HUES64 (cell line): ENCODE results near the gene RAB3C.

Source experiments
- H3K27ac ChIP-seq: 2 replicates; pipeline ENCODE4 v1.7.0; 2013; ENCODE audit warnings: low read depth, low read length, inconsistent platforms
- H3K27me3 ChIP-seq: 2 replicates; pipeline ENCODE4 v1.6.1; 2013; ENCODE audit warnings: mild to moderate bottlenecking, low read length; ENCODE audit not compliant: insufficient read depth
- H3K36me3 ChIP-seq: 2 replicates; pipeline ENCODE4 v1.6.1; 2013; ENCODE audit warnings: mild to moderate bottlenecking, low read length; ENCODE audit not compliant: insufficient read depth
- H3K4me1 ChIP-seq: 2 replicates; pipeline ENCODE4 v1.6.1; 2013; ENCODE audit warnings: mild to moderate bottlenecking, low read length, moderate library complexity; ENCODE audit not compliant: insufficient read depth
- H3K4me3 ChIP-seq: 2 replicates; pipeline ENCODE4 v1.5.1; 2013; ENCODE audit warnings: mild to moderate bottlenecking, low read length, moderate library complexity
- H3K9ac ChIP-seq: 2 replicates; pipeline ENCODE4 v1.6.1; 2013; ENCODE audit warnings: mild to moderate bottlenecking, low read depth, low read length
- H3K9me3 ChIP-seq: 2 replicates; pipeline ENCODE4 v1.6.1; 2013; ENCODE audit warnings: low read depth, low read length; ENCODE audit not compliant: insufficient read depth
- WGBS: fragments of 150-250, 120-280 bp; methylation state at CpG from one replicate; pipeline ENCODE4 v1.1.7; 2013; ENCODE audit warnings: missing lambda C conversion rate; 5-methylcytosine and 5-hydroxymethylcytosine counted together

The RAB3C gene

DNA sequence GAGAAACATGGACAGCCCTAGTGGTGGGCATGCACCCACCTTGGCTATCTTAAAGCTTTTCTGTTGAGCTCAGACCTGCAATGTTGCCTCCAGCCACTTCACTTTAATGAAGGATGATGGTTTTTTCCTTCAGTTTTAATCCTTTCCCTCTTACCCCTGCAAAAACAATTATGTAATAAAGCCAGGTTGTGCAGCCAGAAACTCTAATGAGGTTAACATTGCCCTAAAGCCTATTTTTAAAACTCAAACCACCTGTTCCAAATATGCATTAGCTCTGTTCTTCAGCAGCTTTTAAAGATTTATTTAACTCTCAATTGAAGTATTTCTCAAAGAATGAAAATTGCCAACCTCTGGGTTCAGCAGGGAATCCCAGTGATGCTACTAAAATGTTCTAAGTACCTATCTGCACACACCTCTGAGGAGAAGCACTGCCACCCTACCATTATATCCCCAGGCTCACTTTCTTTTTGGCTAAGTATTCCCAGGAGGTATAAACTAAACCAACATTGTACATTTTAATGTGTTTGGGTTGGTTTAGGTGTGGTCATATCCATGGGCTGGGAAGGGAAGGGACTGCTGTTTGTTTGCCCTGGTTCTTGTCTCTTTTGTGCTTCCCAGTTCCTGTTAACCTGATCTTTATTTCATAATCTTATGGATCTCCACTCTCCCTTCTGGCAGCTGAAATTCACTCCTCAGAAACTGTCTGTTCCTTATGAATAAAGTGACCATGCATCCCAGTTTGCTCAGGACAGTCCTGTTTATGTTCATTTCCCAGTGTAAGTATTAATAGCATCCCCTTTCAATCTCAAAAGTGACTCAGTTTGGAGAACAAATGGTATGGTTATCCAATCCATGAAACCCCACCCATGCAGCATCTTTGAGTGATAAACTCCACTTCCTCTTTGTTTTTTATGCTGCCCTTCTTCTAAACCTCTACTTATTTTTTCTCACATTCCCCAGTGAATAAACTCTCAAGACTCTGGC is 251.7 kb downstream of the RAB3C start:
- H3K36me3 ChIP-seq, result no peaks in the 10 kb centered on the region
- H3K4me1 ChIP-seq, result no peaks in the 10 kb centered on the region
- no peak overlapping the region for H3K27ac ChIP-seq
- no peaks in the 10 kb centered on the region for H3K9me3 ChIP-seq
- H3K27me3 ChIP-seq, result no peaks in the 10 kb centered on the region
- H3K4me3 ChIP-seq, result no peak overlapping the region
- no peak overlapping the region for H3K9ac ChIP-seq

DNA sequence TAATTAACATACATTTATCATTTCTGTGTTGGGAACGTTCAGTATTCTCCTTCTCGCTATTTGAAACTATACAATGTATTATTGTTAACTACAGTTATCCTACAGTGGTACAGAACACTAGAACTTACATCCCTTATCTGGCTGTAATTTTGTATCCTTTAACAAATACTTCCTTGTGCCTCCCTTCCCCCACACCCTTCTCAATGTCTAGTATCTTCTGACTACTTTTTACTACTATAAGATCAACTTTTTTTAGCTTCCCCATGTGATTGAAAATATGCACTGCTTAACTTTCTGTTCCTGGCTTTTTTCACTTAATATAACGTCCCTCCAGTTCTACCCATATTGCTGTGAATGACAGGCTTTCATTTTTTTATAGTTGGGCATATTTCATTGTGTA is 253.5 kb downstream of the RAB3C start:
- Histone ChIP-seq H3K27me3 (no peaks in the 10 kb centered on the region), H3K9ac (no peak overlapping the region), H3K4me1 (no peaks in the 10 kb centered on the region), H3K4me3 (no peak overlapping the region), H3K36me3 (no peaks in the 10 kb centered on the region), H3K27ac (no peak overlapping the region), H3K9me3 (no peaks in the 10 kb centered on the region)
- WGBS, result 100% methylated on average over 3 of the region's 3 CpGs

DNA sequence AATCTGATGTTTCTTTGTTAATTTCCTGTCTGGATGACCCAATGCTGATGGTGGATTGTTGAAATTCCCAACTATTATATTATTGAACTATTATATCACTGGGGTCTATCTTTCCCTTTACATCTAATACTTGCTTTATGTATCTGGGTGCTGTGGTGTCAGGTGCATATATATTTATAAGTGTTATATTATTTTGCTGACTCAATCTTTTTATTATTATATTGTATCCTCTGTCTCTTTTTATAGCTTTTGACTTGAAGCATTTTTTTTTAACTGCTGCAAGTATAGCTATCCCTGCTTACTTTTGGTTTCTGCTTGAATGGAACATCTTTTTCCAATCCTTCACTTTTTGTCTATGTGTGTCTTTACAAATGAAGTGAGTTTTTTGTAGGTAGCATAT is 255.9 kb downstream of the RAB3C start:
- no peaks in the 10 kb centered on the region for H3K4me1 ChIP-seq
- H3K36me3 ChIP-seq, result no peaks in the 10 kb centered on the region
- no peaks in the 10 kb centered on the region for H3K9me3 ChIP-seq
- H3K27me3 ChIP-seq, result no peaks in the 10 kb centered on the region
- H3K27ac ChIP-seq, result no peak overlapping the region
- no peak overlapping the region for H3K4me3 ChIP-seq
- no peak overlapping the region for H3K9ac ChIP-seq

DNA sequence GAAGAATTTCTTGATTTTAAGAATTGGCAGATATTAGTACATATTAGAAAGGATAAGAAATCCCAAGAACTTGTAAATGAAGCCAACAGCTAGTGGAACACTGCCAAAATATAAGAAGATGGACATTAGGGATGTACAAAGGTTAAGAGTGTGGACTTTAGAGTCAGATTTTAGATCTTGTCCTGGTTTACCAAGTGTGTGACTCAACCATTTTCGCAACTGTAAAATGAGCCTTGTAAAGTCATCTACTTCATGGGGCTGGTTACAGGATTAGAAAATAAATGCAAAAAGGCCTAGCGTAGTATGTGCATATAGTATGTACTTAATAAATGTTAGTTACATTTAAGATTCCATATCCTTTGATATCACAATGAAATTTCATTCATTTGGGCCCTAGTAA is 260.0 kb downstream of the RAB3C start:
- Histone ChIP-seq H3K36me3 (no peaks in the 10 kb centered on the region), H3K9me3 (no peaks in the 10 kb centered on the region), H3K27me3 (no peaks in the 10 kb centered on the region), H3K4me1 (no peaks in the 10 kb centered on the region), H3K9ac (no peak overlapping the region), H3K27ac (no peak overlapping the region), H3K4me3 (no peak overlapping the region)
- WGBS, result 96% methylated on average over 1 of the region's 2 CpGs

DNA sequence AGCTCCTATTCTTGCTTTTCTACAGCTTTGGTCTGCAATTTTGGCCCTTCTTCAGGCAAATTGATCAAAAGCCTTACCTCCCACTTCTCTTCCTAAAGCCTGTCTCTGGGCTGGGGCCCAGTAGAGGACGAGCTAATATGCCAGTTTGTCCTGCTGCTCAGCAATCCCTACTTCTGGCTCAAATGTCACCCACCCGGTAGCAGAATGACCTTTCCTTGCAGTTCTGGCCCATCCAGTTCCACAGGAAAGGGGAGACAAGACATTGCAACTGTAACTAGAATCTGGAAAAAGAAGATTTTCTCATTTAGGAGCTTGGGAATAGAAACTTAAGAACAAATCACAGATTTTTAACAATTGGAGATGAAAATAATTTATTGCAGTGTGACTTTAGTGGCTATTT is 261.5 kb downstream of the RAB3C start:
- Histone ChIP-seq H3K9ac (no peak overlapping the region), H3K27me3 (no peaks in the 10 kb centered on the region), H3K4me3 (no peak overlapping the region), H3K9me3 (no peaks in the 10 kb centered on the region), H3K4me1 (no peaks in the 10 kb centered on the region), H3K36me3 (no peaks in the 10 kb centered on the region), H3K27ac (no peak overlapping the region)
- WGBS, result 85% methylated on average over 2 of the region's 2 CpGs

DNA sequence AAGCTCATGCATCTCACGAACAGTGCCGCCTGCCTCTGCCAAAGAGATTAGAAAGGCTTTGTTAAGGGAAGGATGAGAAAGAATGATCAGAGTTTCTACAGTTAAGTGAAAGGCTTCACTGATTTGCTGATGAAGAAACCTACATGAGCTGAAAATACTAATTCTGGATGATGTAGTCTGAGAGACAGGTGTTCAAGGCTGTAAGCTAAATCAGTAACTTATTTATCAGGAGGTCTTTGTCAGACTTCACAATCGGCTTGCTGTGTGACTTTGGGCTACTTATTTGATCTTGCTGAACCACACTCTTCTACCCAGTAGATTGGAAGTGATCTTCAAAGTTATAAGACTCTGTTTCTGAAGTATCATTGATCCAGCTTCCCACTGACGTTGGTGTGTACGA is 264.2 kb downstream of the RAB3C start:
- H3K9ac ChIP-seq, result no peak overlapping the region
- no peaks in the 10 kb centered on the region for H3K9me3 ChIP-seq
- no peaks in the 10 kb centered on the region for H3K36me3 ChIP-seq
- no peaks in the 10 kb centered on the region for H3K27me3 ChIP-seq
- 0 out of 2 replicates have a peak, but pooled peaks cover 2% of the 10 kb centered on the region for H3K4me1 ChIP-seq
- no peak overlapping the region for H3K4me3 ChIP-seq
- WGBS, result 83% methylated on average over 5 of the region's 5 CpGs
- H3K27ac ChIP-seq, result no peak overlapping the region

DNA sequence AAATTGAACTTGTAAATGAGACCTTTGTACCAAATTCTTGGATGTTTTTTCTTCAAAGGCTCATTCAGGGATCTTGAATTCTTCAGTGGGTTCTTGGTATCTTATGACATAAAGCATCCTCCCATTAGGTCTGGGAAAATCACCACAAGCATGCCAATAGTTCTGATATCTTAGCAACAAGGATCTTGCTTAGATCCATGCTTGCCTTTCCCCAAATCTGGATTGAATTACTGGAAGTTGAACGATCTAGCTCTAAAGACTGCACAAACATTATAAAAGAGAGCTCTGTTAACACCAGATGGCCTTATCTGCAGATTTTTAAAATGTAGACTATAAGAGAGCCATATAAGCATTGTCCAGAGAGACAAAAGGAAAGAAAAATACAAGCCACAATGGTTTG is 266.3 kb downstream of the RAB3C start:
- no peak overlapping the region for H3K27ac ChIP-seq
- no peaks in the 10 kb centered on the region for H3K27me3 ChIP-seq
- 0 out of 2 replicates have a peak, but pooled peaks cover 2% of the 10 kb centered on the region for H3K4me1 ChIP-seq
- WGBS, result 89% methylated on average over 1 of the region's 1 CpG
- no peak overlapping the region for H3K9ac ChIP-seq
- H3K36me3 ChIP-seq, result no peaks in the 10 kb centered on the region
- no peaks in the 10 kb centered on the region for H3K9me3 ChIP-seq
- no peak overlapping the region for H3K4me3 ChIP-seq

DNA sequence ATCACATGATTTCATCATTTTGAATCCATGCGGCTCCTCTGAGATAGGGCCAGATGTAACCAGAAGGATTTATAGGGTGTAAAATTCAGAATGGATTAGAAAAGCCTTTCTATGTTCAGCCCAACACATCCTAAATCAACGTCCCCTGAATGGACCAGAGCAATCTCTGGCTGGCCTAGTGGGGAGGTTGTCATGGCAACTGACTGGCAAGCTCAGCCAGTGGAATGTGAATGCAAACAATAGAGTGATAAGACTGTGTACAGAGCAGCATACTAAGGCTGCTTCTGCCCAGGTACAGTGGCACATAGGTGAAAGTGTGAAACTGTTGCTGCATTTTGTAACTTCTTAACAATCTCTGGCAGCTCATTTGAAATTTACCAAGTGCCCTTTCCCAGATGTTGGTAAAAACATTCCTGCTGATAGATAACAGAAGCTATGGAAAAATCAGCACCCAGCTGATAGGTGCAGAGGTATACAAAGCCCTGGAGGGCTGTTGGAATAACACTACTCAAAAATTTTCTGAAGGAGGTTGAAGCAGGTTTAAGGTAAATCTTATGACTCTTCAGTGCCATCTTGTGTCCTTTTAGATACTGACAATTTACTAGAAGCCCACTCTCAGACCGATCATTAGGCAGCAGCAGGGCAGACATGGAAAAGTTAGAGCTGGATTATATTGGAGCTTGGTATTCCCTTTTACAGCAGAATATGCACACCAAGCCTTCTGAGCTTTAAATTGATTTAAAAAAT is 267.2 kb downstream of the RAB3C start:
- Histone ChIP-seq H3K36me3 (no peaks in the 10 kb centered on the region), H3K27ac (no peak overlapping the region), H3K4me3 (no peak overlapping the region), H3K9ac (no peak overlapping the region), H3K9me3 (no peaks in the 10 kb centered on the region), H3K27me3 (no peaks in the 10 kb centered on the region), H3K4me1 (0 out of 2 replicates have a peak, but pooled peaks cover 2% of the 10 kb centered on the region)
- WGBS, result 59% methylated on average over 3 of the region's 3 CpGs

DNA sequence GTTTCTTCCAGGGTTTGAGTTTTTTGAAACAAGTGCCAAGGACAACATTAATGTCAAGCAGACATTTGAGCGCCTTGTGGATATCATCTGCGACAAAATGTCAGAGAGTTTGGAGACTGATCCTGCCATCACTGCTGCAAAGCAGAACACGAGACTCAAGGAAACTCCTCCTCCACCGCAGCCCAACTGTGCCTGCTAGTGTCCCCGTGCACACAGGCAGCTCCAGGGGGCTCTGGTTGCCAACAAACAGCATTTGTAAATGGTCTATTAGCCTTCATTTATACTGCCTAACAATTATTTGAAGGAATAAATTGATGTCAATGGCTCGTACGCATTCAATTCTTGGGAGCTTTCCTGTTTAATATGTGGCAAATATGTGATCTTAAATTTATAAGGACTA is 268.3 kb downstream of the RAB3C start:
- H3K27ac ChIP-seq, result no peak overlapping the region
- 69% methylated on average over 5 of the region's 7 CpGs for WGBS
- no peaks in the 10 kb centered on the region for H3K36me3 ChIP-seq
- no peak overlapping the region for H3K4me3 ChIP-seq
- H3K4me1 ChIP-seq, result 0 out of 2 replicates have a peak, but pooled peaks cover 2% of the 10 kb centered on the region
- no peak overlapping the region for H3K9ac ChIP-seq
- no peaks in the 10 kb centered on the region for H3K27me3 ChIP-seq
- no peaks in the 10 kb centered on the region for H3K9me3 ChIP-seq

DNA sequence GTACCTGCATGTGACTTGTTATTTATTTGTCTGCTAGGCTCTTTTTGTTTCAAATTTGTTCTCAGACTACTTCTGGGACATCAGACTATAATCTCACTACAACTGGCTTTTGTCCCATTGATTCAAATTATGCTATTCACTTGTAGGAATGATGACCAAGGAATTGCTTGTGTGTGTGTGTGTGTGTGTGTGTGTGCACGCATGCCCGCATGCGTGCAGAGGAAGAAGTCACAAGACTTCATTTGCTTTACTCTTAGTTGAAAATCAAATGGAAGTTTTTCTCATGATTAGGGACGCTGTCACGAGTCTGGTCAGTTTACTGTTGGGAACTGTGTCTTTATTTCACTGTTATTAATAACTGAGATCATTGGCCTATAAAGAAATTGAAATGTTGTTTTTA is 268.7 kb downstream of the RAB3C start:
- no peak overlapping the region for H3K27ac ChIP-seq
- no peaks in the 10 kb centered on the region for H3K27me3 ChIP-seq
- no peak overlapping the region for H3K4me3 ChIP-seq
- no peaks in the 10 kb centered on the region for H3K36me3 ChIP-seq
- H3K4me1 ChIP-seq, result 0 out of 2 replicates have a peak, but pooled peaks cover 2% of the 10 kb centered on the region
- H3K9ac ChIP-seq, result no peak overlapping the region
- no peaks in the 10 kb centered on the region for H3K9me3 ChIP-seq
- 94% methylated on average over 5 of the region's 5 CpGs for WGBS

DNA sequence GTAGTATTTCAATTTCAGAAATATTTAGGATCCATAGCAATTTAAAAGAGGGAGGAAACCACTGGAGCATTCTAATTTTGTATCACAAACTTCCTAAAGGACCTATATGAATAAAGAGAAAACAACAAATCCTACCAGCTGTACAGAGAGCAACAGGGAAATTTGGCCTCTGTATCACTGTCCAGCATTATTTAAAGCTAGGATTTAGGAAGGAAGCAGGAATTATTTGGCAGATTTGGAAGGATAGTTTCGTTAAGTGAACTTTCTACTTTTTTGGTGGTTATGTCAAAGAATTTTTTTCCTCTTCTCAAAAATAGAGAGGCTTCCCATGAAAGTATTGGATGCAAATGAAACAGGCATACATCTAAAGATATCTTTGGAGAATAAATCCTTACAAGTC is 269.7 kb downstream of the RAB3C start:
- Histone ChIP-seq H3K9ac (no peak overlapping the region), H3K36me3 (no peaks in the 10 kb centered on the region), H3K27me3 (no peaks in the 10 kb centered on the region), H3K9me3 (no peaks in the 10 kb centered on the region), H3K27ac (no peak overlapping the region), H3K4me3 (no peak overlapping the region), H3K4me1 (0 out of 2 replicates have a peak, but pooled peaks cover 2% of the 10 kb centered on the region)
- WGBS, result 100% methylated on average over 1 of the region's 1 CpG
